Liver (tissue), 9 donors: ENCODE measurements around the gene RPS17. TPM values are rescaled to one million over a fixed set of nuclear protein-coding genes. Genes with fewer than 3 reads are reported as not detected.

ENCODE experiments used
- DNase-seq: peaks from one replicate; pipeline ENCODE4 v3.0.0-alpha.2; 2017; ENCODE audit warnings: low spot score
- H3K27ac ChIP-seq, 2 donors: one replicate each; pipeline ENCODE4 v1.7.0; 2013; ENCODE audit warnings: inconsistent platforms in 2 of 2, low read length in 2 of 2, control low read depth in 1 of 2, low read depth in 1 of 2, mild to moderate bottlenecking in 1 of 2
- H3K27me3 ChIP-seq, 4 donors: one replicate each; pipeline versions ENCODE4 v1.6.1 to v1.7.0; 2013; ENCODE audit warnings: low read length in 3 of 4, inconsistent platforms in 1 of 4, mild to moderate bottlenecking in 1 of 4, moderate library complexity in 1 of 4; ENCODE audit not compliant: control insufficient read depth in 4 of 4, insufficient read depth in 4 of 4
- H3K36me3 ChIP-seq, 4 donors: one replicate each; pipeline versions ENCODE4 v1.6.1 to v1.7.0; 2013; ENCODE audit warnings: low read length in 3 of 4, mild to moderate bottlenecking in 3 of 4, low read depth in 1 of 4, moderate library complexity in 1 of 4; ENCODE audit not compliant: control insufficient read depth in 4 of 4, insufficient read depth in 3 of 4
- H3K4me1 ChIP-seq, 4 donors: one replicate each; pipeline versions ENCODE4 v1.6.1 to v1.7.0; 2013; ENCODE audit warnings: low read length in 3 of 4, mild to moderate bottlenecking in 3 of 4, moderate library complexity in 1 of 4; ENCODE audit not compliant: control insufficient read depth in 4 of 4, insufficient read depth in 4 of 4
- H3K4me3 ChIP-seq, 3 donors: one replicate each; pipeline versions ENCODE4 v1.6.1 to v1.7.0; 2013; ENCODE audit warnings: low read length in 3 of 3, control low read depth in 1 of 3, low read depth in 1 of 3, mild to moderate bottlenecking in 1 of 3
- H3K9ac ChIP-seq, 2 donors: one replicate each; pipeline ENCODE4 v1.7.0; 2013; ENCODE audit warnings: low read length in 2 of 2, mild to moderate bottlenecking in 2 of 2, moderate library complexity in 2 of 2, control low read depth in 1 of 2, low read depth in 1 of 2
- H3K9me3 ChIP-seq, 4 donors: one replicate each; pipeline versions ENCODE4 v1.6.1 to v1.7.0; 2013; ENCODE audit warnings: low read length in 3 of 4; ENCODE audit not compliant: control insufficient read depth in 4 of 4
- ATF3 ChIP-seq: IDR thresholded peaks from 2 replicates; pipeline ENCODE4 v1.6.1; 2016; ENCODE audit warnings: antibody characterized with exemption
- EGR1 ChIP-seq, 2 donors: IDR thresholded peaks; 2 replicates each; pipeline ENCODE4 v1.6.1; 2016 to 2018; ENCODE audit warnings: antibody characterized with exemption in 2 of 2, low read depth in 2 of 2
- FOXA1 ChIP-seq: IDR thresholded peaks from 2 replicates; pipeline ENCODE4 v1.6.1; 2016; ENCODE audit warnings: antibody characterized with exemption
- HNF4A ChIP-seq, 2 donors: conservative IDR thresholded peaks; 2 replicates each; pipeline ENCODE4 v1.6.1; 2016; ENCODE audit warnings: antibody characterized with exemption in 2 of 2, mild to moderate bottlenecking in 2 of 2
- HNF4G ChIP-seq: IDR thresholded peaks from 2 replicates; pipeline ENCODE4 v1.6.1; 2016; ENCODE audit warnings: antibody characterized with exemption
- JUND ChIP-seq, 2 donors: IDR thresholded peaks; 2 replicates each; pipeline ENCODE4 v1.6.1; 2016; ENCODE audit warnings: antibody characterized with exemption in 2 of 2
- MAX ChIP-seq: IDR thresholded peaks from 2 replicates; pipeline ENCODE4 v1.6.1; 2016; ENCODE audit warnings: antibody characterized with exemption
- NR2F2 ChIP-seq: IDR thresholded peaks from 2 replicates; pipeline ENCODE4 v1.6.1; 2016; ENCODE audit warnings: antibody characterized with exemption
- RAD21 ChIP-seq, 2 donors: IDR thresholded peaks; 2 replicates each; pipeline ENCODE4 v1.6.1; 2016; ENCODE audit warnings: antibody characterized with exemption in 2 of 2, mild to moderate bottlenecking in 2 of 2
- RXRA ChIP-seq, 2 donors: IDR thresholded peaks; 2 replicates each; pipeline ENCODE4 v1.6.1; 2017 to 2018; ENCODE audit warnings: antibody characterized with exemption in 2 of 2, mild to moderate bottlenecking in 1 of 2
- SP1 ChIP-seq: IDR thresholded peaks from 2 replicates; pipeline ENCODE4 v1.6.1; 2018; ENCODE audit warnings: antibody characterized with exemption, mild to moderate bottlenecking
- TAF1 ChIP-seq: conservative IDR thresholded peaks from 2 replicates; pipeline ENCODE4 v1.6.1; 2016; ENCODE audit warnings: antibody characterized with exemption, mild to moderate bottlenecking
- YY1 ChIP-seq: IDR thresholded peaks from 2 replicates; pipeline ENCODE4 v1.6.1; 2016; ENCODE audit warnings: antibody characterized with exemption, mild to moderate bottlenecking
- WGBS: extraction: QIAGEN DNeasy Blood & Tissue Kit; methylation state at CpG from one replicate; pipeline ENCODE4 v1.1.7; 2013; 5-methylcytosine and 5-hydroxymethylcytosine counted together
- polyA plus RNA-seq, 2 donors: library from polyadenylated mRNA; stranded (reverse) in 1 of 2; unstranded in 1 of 2; fragments of 200-250 nt in 1 of 2; fragments of >200 nt in 1 of 2; fragmentation: Nextera tagmentation in 1 of 2; extraction: Ambion mirVana in 1 of 2; gene quantifications; one replicate each; pipeline versions ENCODE4 v1.2.1 to v1.2.3, GENCODE V29; 2013 to 2015
- total RNA-seq, 2 donors: library from RNA; depleted of rRNA; stranded (reverse); fragments of >200 nt; gene quantifications; one replicate each; pipeline ENCODE4 v1.2.3, GENCODE V29; 2014
- TF ChIP-seq, protein P1 (sequence below): IDR thresholded peaks from 2 replicates; pipeline ENCODE4 v1.6.1; 2016; ENCODE audit warnings: antibody characterized with exemption
- TF ChIP-seq, protein P2 (sequence below): fragments of 150-350 bp; IDR thresholded peaks from 2 replicates; pipeline ENCODE4 v1.5.1; 2017; ENCODE audit warnings: improper control_type of control experiment, low read depth, low read length; ENCODE audit not compliant: missing input control
- donor health status: healthy.
- donor health status: healthy.
- donor health status: healthy.
- donor health status: healthy.
- donor health status: healthy.

The RPS17 gene
- total and polyA plus RNA-seq, 4 donors, result 283 to 1,607 (median 689) TPM

- Histone ChIP-seq H3K4me1 (no peaks in the 10 kb centered on the region), H3K4me3 (no peak overlapping the region), H3K27ac (no peak overlapping the region), H3K9ac (no peak overlapping the region), H3K9me3 (no peaks in the 10 kb centered on the region), H3K36me3 (no peaks in the 10 kb centered on the region), H3K27me3 (peaks cover 0 to 4% (median 1%) of the 10 kb centered on the region in 4 donors)
- 59% methylated on average over 3 of the region's 3 CpGs for WGBS
- TF ChIP-seq EGR1 (IDR thresholded peaks at IDR 0.05; ENCODE audit: low read depth in 2 of 2) (no peak), RAD21 (IDR thresholded peaks at IDR 0.05) (no peak), ATF3 (no peak), NR2F2 (no peak), HNF4A (conservative IDR thresholded peaks at IDR 0.05) (no peak), MAX (no peak), TAF1 (no peak), FOXA1 (no peak), HNF4G (no peak), YY1 (no peak), RXRA (IDR thresholded peaks at IDR 0.05) (no peak), SP1 (no peak)
- TF ChIP-seq, protein P1, sequence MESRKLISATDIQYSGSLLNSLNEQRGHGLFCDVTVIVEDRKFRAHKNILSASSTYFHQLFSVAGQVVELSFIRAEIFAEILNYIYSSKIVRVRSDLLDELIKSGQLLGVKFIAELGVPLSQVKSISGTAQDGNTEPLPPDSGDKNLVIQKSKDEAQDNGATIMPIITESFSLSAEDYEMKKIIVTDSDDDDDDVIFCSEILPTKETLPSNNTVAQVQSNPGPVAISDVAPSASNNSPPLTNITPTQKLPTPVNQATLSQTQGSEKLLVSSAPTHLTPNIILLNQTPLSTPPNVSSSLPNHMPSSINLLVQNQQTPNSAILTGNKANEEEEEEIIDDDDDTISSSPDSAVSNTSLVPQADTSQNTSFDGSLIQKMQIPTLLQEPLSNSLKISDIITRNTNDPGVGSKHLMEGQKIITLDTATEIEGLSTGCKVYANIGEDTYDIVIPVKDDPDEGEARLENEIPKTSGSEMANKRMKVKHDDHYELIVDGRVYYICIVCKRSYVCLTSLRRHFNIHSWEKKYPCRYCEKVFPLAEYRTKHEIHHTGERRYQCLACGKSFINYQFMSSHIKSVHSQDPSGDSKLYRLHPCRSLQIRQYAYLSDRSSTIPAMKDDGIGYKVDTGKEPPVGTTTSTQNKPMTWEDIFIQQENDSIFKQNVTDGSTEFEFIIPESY, result no peak
- TF ChIP-seq, protein P2, sequence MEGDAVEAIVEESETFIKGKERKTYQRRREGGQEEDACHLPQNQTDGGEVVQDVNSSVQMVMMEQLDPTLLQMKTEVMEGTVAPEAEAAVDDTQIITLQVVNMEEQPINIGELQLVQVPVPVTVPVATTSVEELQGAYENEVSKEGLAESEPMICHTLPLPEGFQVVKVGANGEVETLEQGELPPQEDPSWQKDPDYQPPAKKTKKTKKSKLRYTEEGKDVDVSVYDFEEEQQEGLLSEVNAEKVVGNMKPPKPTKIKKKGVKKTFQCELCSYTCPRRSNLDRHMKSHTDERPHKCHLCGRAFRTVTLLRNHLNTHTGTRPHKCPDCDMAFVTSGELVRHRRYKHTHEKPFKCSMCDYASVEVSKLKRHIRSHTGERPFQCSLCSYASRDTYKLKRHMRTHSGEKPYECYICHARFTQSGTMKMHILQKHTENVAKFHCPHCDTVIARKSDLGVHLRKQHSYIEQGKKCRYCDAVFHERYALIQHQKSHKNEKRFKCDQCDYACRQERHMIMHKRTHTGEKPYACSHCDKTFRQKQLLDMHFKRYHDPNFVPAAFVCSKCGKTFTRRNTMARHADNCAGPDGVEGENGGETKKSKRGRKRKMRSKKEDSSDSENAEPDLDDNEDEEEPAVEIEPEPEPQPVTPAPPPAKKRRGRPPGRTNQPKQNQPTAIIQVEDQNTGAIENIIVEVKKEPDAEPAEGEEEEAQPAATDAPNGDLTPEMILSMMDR, result no peak
- no peak for DNase-seq
Measured at GRCh38 chr15:82572986-82573385, 32.7 kb upstream of the RPS17 start.

- no peaks in the 10 kb centered on the region for H3K4me1 ChIP-seq
- H3K27me3 ChIP-seq, result peaks cover 0 to 4% (median 1%) of the 10 kb centered on the region in 4 donors
- no peak overlapping the region for H3K4me3 ChIP-seq
- no peak overlapping the region for H3K9ac ChIP-seq
- 70% methylated on average over 5 of the region's 5 CpGs for WGBS
- no peak overlapping the region for H3K27ac ChIP-seq
- no peaks in the 10 kb centered on the region for H3K36me3 ChIP-seq
- TF ChIP-seq JUND (IDR thresholded peaks at IDR 0.05) (no peak), ATF3 (no peak), RAD21 (IDR thresholded peaks at IDR 0.05) (no peak), HNF4A (conservative IDR thresholded peaks at IDR 0.05) (no peak), FOXA1 (no peak)
- no peak for DNase-seq
- no peaks in the 10 kb centered on the region for H3K9me3 ChIP-seq
Measured at GRCh38 chr15:82572311-82572710, 32.1 kb upstream of the RPS17 start.
